GM19463 (cell line): Measurements from ENCODE around the gene TMC8.
A peak's percentile ranks its signal among the peaks of the same experiment; 100 is the strongest.

ENCODE experiments used
- ATAC-seq: cut with Tn5 transposase; IDR thresholded peaks from one replicate; pipeline ENCODE4 v1.9.1; 2021; ENCODE audit warnings: mild to moderate bottlenecking, moderate library complexity; ENCODE audit not compliant: unreplicated experiment

TMC8 gene

DNA sequence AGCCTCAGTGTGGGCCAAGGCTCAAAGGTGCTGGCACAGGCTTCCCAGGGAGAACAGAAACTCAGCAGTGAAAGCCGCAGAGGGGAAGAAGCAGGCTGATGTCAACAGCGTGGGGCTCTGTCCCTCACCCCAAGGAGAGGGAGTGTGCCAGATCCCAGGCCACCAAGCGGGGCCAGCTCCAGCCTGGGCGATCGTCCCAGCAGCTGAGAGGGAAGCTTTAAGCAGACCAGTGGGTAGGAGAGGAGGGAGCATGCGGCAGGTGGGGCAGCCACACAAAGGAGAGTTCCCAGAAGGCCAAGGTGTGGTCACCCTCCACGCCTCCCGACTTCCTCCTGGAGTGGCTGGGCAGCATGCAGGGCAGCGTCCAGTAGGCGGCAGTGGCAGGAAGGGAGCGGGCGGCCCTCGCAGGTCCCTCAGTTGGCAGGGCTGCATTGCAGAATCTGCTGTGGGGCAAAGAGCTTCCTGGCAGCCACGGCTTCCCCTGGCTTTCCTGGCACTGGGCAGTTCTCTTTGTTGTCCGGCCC, 43.8 kb downstream of the TMC8 start:
- ATAC-seq = no peak

DNA sequence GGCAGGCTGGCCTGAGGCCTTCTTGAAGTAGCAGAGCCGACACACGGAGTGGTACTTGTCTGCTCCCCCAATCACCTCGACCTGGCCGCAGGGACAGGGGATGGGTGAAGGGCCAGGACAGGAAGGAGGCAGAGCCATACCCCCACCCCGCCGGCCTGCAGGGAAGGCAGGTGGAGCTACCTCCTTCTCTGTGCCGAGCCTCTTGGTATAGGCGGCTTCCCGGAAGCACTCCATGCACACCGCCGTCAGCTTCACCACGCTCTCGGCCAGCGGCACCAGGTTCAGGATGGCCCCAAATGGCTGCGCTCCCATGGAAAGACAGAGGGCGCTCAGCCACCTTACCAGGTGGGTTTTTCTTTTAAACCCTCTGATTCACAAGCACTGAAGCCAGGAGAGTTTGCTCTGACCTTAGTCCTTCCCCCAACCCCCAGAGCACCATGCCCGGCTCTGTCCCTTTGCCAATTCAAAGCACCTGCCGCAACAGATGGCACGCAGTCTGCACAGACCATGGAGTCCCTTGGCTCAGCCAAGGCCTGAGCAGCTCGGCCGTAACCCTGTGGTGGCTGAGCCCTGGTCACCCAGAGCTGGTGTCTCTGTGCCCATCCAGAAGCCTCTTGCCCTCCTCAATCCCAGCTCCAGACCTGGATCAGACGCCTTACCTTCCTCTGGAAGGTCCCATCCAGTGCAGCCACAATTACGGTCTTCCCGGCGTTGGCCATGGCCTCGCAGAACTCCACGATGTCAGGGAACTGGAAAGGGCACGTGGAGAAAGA, 44.5 kb downstream of the TMC8 start:
- ATAC-seq = no peak

DNA sequence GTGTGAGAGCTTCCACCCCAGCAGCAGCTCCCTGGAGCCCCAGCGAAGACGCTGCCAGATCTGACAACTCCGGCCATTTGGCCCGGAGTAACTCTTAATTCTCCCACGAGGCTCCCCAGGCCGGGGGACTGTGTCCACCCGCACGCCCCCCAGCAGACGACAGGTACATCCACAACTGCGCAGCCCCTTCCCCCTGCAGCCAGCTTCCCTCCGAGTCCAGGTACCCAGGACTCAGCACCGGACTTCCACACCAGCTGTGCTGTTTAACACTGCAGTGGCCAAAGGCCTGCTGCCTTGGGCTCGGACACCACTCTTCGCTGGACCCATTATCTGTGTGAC, 45.0 kb downstream of the TMC8 start:
- no peak for ATAC-seq

DNA sequence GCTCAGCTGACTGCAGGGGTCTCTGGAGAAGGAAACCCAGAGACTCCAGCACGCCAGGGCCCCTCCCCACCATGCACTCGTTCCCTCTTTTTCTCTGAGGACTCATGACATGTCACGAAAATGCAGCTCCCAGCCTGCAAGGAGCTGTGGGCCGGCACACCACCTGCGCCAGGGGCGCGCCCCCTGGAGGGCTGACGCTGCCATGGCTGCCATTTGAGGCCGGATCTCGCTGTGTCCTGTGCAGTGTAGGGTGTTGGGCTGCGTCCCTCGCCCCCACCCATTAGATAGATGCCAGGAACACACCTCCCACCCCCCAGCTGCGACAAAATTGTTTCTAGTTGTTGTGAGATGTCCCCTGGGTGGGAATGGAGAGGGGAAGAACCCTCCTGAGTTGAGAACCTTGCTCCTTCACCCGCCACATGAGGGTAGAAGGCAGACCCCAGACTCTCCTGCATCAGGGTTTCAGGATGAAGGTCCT, 46.0 kb downstream of the TMC8 start:
- ATAC-seq = peak; percentile 38

DNA sequence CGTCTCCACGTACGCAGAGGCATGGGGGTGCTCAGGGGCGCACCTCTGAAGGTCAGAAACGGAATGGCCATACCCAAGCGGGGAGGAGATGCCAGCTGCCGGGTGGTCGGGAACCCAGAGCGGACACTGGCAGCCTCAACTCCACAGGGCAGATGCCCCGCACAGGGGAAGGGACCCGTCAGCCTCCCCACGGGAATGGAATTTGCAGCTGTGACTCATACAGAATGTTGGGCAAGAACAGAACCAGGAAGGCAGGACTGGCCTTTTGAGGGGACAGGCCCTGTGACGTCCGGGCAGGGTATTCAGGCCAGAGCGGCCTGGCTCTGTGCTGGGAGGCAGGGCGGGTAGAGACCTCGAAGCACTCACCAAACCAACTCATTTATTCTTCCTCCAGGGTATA, 48.8 kb downstream of the TMC8 start:
- no peak for ATAC-seq

DNA sequence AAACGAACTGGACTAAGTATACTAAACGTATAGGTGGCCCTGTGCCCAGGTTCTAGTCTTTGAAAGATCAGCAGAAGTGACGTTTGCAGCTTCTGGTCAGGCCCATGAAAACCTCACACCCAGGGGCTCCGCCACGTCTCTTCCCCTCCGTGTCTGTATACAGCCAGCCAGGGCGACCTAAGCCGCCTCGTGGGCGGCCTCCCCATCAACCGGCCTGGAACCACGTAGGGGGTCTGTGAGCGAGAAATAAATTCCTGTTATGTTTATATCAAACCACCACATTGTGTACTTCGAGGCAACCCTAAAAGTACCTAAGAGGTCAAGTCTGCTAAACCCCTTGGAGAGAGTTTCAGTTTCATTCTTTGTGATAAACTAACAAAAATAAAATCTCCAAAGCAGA, 49.5 kb downstream of the TMC8 start:
- no peak for ATAC-seq

DNA sequence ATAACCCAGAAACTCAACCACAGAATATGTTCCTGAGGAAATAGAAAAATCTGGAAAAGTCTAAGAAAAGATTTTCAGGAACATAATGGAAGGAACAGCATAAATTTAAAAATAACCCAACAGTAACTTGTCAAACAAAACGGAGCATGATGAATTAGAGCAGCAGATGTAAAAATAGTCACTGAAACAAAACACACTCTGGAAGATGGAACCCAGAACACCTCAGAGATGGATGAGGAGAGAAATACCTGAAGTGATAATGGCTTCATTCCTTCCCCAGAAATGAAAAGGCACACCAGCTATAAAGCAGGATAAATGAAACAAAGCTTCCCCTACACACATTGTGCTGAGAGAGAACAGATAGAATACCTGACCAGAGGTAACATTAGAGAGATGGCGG, 49.9 kb downstream of the TMC8 start:
- ATAC-seq = no peak

DNA sequence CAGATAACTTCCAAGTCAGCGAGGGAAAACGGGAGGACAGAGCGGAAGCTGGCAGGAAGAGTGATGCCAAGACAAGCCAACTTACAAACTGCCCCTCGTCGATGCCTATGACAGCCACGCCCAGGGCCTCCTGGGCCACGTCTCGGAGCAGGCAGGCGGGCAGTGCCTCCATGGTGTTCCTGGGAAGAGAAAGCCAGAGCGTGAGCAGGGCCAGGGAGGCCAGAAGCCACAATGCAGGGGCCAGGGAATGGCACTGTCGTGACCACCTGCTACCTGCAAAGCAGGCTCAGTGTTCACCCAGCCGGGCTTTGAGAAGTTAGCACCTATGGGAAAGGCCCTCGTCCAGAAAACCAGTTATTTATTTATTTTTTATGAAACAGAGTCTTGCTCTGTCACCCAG, 51.9 kb downstream of the TMC8 start:
- ATAC-seq = no peak

DNA sequence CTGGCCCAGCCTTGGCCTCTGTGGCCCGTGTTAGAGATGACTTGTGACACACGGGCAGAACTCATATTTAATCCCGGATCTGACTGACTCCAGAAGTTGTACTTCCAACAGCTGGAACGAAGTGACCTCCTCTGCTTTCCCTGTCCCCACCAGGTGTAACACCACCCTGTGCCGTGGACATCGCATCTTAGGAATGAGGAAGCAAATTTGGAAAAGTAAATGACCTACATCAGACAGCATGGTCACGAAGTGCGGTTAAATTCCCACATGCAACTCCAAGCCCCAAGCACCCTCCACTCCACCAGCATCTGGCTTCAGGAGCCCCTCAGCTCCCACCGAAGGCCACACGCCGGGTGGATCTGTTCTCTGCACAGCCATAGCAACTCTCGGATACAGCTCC, 53.3 kb downstream of the TMC8 start:
- ATAC-seq = no peak

DNA sequence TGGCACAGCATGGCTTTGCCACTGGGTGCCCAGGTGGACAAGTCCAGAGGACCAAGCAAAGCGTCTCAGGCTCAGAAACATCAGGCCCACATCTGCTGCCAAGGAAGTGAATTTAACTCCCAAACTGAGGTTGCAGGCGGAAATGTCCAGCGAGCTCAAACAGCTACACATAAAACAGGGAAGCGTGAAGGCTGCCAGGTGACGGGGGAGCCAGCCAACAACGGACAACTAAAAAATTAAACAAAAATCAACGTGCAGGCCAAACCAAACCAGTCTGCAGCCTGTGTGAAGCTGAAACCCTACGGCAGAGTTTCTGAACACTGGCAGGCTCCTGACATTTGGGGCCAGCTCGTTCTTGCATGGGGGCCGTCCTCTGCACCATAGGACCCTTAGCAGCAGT, 53.8 kb downstream of the TMC8 start:
- no peak for ATAC-seq

DNA sequence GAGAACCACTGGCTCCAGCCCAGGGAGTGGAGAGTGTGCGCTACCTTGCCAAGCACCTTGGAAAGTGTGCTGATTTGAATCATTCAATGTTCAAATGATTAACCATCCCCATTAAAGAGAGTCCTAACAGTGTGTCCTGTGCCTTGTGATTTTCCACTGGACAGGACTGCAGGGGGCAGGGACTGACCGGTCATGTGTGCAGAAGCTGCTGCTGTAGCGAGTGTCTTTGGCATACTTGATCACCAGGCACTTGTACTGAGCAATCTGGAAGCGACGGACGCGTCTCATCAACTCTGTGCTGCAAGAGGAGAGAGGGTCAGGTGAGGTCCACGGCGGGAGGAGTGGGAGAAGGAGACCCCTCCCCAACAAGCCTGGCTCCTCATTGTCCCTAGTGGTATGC, 54.3 kb downstream of the TMC8 start:
- ATAC-seq = no peak

DNA sequence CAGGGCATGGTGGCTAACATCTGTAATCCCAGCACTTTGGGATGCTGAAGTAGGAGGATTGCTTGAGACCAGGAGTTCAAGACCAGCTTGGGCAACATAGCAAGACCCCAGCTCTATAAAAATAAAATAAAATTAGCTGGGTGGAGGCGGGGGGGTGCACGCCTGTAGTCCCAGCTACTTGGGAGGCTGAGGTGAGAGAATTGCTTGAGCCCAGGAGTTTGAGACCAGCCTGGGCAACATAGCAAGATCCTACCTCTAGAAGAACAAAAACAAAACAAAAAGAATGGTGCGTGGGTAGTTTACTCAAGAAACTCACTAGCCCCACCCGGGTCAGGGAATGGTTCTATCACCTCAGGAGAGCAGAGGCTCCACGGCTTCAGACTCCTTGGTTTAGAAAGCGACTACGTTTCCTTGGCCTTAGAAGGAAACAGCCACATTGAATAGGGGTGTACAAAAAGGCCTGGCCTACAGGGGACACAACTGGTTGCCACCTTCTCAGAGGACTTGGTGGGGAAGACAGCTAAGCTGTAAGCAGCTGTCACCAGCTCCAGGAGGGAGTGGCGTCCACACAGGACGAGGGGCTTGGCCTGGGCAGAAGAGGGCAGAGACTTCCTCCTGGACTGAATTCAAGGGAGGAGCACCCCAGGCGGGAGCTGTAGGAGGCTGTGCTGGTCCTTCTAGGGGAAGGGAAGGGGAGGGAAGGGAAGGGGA, 55.6 kb downstream of the TMC8 start:
- no peak for ATAC-seq

DNA sequence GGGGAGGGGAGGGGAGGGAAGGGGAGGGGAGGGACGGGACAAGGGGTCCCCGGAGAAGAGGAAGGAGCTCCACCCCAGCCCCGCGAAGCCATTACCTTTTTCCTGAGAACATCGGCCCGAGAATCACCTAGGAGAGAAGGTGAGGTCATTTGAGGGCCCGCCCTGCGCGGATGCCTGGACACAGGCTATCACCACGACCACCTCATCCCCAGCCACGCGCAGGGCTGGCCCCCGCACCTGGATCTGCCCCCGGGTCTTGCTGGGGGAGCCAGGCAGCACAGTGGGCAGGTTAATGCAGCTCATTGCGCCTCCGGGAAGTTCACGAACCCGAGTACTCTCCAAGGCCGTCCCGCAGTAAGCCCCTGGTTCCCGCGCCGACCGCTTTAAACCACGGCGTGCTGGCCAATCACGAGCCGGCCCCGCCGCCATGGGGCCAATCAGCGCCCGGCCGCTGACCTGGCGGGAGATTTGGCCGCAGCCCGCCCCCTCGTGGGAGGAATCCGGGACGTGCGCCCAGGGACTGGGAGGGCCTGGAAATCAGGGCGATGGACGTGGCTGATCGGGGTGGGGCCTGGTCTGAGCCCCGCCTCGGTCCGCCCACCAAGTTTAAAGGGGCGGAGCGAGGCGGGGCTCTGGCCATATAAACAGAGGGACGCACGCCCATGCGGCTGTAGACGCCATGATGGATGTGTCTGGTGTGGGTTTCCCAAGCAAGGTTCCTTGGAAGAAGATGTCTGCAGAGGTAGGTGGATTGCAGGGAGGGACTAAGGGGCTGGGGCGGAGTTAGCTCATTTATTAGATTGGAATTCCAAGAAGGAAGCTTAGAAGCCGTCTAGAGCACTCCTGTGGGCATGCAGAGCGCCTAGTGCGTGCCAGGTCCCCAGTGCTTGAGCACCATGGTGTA, 56.4 kb downstream of the TMC8 start, which contains the start of the genes AFMID and TK1:
Gene AFMID (plus strand): TSS at position 671 of the 904 bp plus-strand sequence. CDS start 9 bp downstream, at position 680.
Gene TK1 (minus strand): TSS at position 361 of the 904 bp plus-strand sequence. CDS start 58 bp downstream, at position 303.
- peak; percentile 94 for ATAC-seq
